Ovary (tissue), 3 donors: ENCODE results near the gene OR8B2.
"Not testable (repeated sequence)": the region's sequence is repeated elsewhere in the genome, so short reads cannot be mapped to it uniquely, and the experiment has no call there.

Experiments
- EP300 ChIP-seq: sonication (generic); formaldehyde crosslinking; IDR thresholded peaks from one replicate; pipeline ENCODE4 v1.6.1; 2017; ENCODE audit warnings: antibody characterized with exemption
- POLR2A ChIP-seq: fragments of 450-650 bp; IDR thresholded peaks from one replicate; pipeline ENCODE4 v1.6.1; 2017; ENCODE audit warnings: antibody characterized with exemption, mild to moderate bottlenecking, moderate library complexity
- TF ChIP-seq, protein P1 (sequence below), 3 donors: fragments of 450-650 bp in 2 of 3; fragments of 200-600 bp in 1 of 3; IDR thresholded peaks; one replicate each; pipeline versions ENCODE4 v1.5.1 to v1.8.0; 2016 to 2022; ENCODE audit warnings: antibody characterized with exemption in 3 of 3, mild to moderate bottlenecking in 1 of 3
- donor health status: DM: no; HTN: no; CAD: no.

GRCh38 chr11:124403186-124403585 is 18.9 kb upstream of the OR8B2 start:
- TF ChIP-seq, protein P1, sequence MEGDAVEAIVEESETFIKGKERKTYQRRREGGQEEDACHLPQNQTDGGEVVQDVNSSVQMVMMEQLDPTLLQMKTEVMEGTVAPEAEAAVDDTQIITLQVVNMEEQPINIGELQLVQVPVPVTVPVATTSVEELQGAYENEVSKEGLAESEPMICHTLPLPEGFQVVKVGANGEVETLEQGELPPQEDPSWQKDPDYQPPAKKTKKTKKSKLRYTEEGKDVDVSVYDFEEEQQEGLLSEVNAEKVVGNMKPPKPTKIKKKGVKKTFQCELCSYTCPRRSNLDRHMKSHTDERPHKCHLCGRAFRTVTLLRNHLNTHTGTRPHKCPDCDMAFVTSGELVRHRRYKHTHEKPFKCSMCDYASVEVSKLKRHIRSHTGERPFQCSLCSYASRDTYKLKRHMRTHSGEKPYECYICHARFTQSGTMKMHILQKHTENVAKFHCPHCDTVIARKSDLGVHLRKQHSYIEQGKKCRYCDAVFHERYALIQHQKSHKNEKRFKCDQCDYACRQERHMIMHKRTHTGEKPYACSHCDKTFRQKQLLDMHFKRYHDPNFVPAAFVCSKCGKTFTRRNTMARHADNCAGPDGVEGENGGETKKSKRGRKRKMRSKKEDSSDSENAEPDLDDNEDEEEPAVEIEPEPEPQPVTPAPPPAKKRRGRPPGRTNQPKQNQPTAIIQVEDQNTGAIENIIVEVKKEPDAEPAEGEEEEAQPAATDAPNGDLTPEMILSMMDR (IDR thresholded peaks at IDR 0.05): not testable (repeated sequence)
- TF ChIP-seq POLR2A, EP300: not testable (repeated sequence)
